Suprapubic skin (tissue), 4 donors: Measurements from ENCODE around the gene FH. TPM values are rescaled to one million over a fixed set of nuclear protein-coding genes. Genes with fewer than 3 reads are reported as not detected.

Experiments used
- DNase-seq, 2 donors: peaks; one replicate each; pipeline ENCODE4 v3.0.0-alpha.2; 2019; ENCODE audit warnings: low spot score in 2 of 2
- H3K27ac ChIP-seq: fragments of 200-600 bp; sonication (generic); one replicate; pipeline ENCODE4 v1.5.1; 2019
- H3K27me3 ChIP-seq: fragments of 200-600 bp; sonication (generic); one replicate; pipeline ENCODE4 v1.5.1; 2019
- H3K36me3 ChIP-seq: fragments of 200-600 bp; sonication (generic); one replicate; pipeline ENCODE4 v1.5.1; 2019
- H3K4me1 ChIP-seq: fragments of 200-600 bp; sonication (generic); one replicate; pipeline ENCODE4 v1.5.1; 2019
- H3K4me3 ChIP-seq: fragments of 200-600 bp; sonication (generic); one replicate; pipeline ENCODE4 v1.5.1; 2019; ENCODE audit warnings: mild to moderate bottlenecking
- H3K9me3 ChIP-seq: fragments of 200-600 bp; sonication (generic); one replicate; pipeline ENCODE4 v1.5.1; 2019
- CTCF ChIP-seq, 2 donors: fragments of 200-600 bp in 1 of 2; fragments of 450-650 bp in 1 of 2; sonication (generic) in 1 of 2; IDR thresholded peaks; one replicate each; pipeline ENCODE4 v1.5.1; 2016 to 2019; ENCODE audit warnings: antibody characterized with exemption in 2 of 2, mild to moderate bottlenecking in 1 of 2, moderate library complexity in 1 of 2
- EP300 ChIP-seq: sonication (generic); formaldehyde crosslinking; IDR thresholded peaks from one replicate; pipeline ENCODE4 v1.6.1; 2017; ENCODE audit warnings: antibody characterized with exemption
- POLR2A ChIP-seq, 2 donors: fragments of 450-650 bp; IDR thresholded peaks; one replicate each; pipeline ENCODE4 v1.6.1; 2017; ENCODE audit warnings: antibody characterized with exemption in 2 of 2, mild to moderate bottlenecking in 2 of 2, moderate library complexity in 2 of 2
- POLR2AphosphoS5 ChIP-seq, 3 donors: sonication (generic); formaldehyde crosslinking; IDR thresholded peaks; one replicate each; pipeline ENCODE4 v1.6.1; 2017; ENCODE audit warnings: antibody characterized with exemption in 3 of 3
- WGBS: methylation state at CpG from one replicate; pipeline ENCODE4 v1.1.5; 2018; 5-methylcytosine and 5-hydroxymethylcytosine counted together
- total RNA-seq, 4 donors: library from RNA; depleted of rRNA; stranded (reverse); fragments of >200 nt; gene quantifications; one replicate each; pipeline ENCODE4 v1.1.0, GENCODE V29; 2016

FH gene
- total RNA-seq, 4 donors from 2014 or later: 24.2 to 65.8 (median 51.2) TPM

GRCh38 chr1:241475671-241476070, 43.9 kb downstream of the FH start:
- H3K27me3 ChIP-seq: no peaks in the 10 kb centered on the region

GRCh38 chr1:241473026-241473425, 46.5 kb downstream of the FH start:
- no peak for TF ChIP-seq POLR2A (IDR thresholded peaks at IDR 0.05)
- no peak for TF ChIP-seq EP300
- TF ChIP-seq CTCF (IDR thresholded peaks at IDR 0.05): no peak
- TF ChIP-seq POLR2AphosphoS5 (IDR thresholded peaks at IDR 0.05): no peak
- no peaks in the 10 kb centered on the region for H3K9me3 ChIP-seq
- no peaks in the 10 kb centered on the region for H3K27me3 ChIP-seq
- no peak overlapping the region for H3K4me3 ChIP-seq
- DNase-seq: no peak
- no peaks in the 10 kb centered on the region for H3K4me1 ChIP-seq
- H3K36me3 ChIP-seq: no peaks in the 10 kb centered on the region
- no peak overlapping the region for H3K27ac ChIP-seq
- 40% methylated on average over 1 of the region's 1 CpG for WGBS

More at GRCh38 chr1:241475671-241476070, 43.9 kb downstream of the FH start:
- H3K36me3 ChIP-seq: no peaks in the 10 kb centered on the region
- no peaks in the 10 kb centered on the region for H3K9me3 ChIP-seq
- no peak overlapping the region for H3K4me3 ChIP-seq
- TF ChIP-seq CTCF (IDR thresholded peaks at IDR 0.05) (no peak), POLR2A (IDR thresholded peaks at IDR 0.05) (no peak), EP300 (no peak), POLR2AphosphoS5 (IDR thresholded peaks at IDR 0.05) (no peak)
- WGBS: 64% methylated on average over 1 of the region's 1 CpG
- H3K4me1 ChIP-seq: no peaks in the 10 kb centered on the region
- no peak for DNase-seq
- no peak overlapping the region for H3K27ac ChIP-seq

- no peaks in the 10 kb centered on the region for H3K36me3 ChIP-seq
- no peak overlapping the region for H3K27ac ChIP-seq
- H3K27me3 ChIP-seq: no peaks in the 10 kb centered on the region
- no peaks in the 10 kb centered on the region for H3K9me3 ChIP-seq
- no peaks in the 10 kb centered on the region for H3K4me1 ChIP-seq
- WGBS: 81% methylated on average over 5 of the region's 5 CpGs
- TF ChIP-seq EP300 (no peak), POLR2AphosphoS5 (IDR thresholded peaks at IDR 0.05) (no peak), POLR2A (IDR thresholded peaks at IDR 0.05) (no peak), CTCF (IDR thresholded peaks at IDR 0.05) (no peak)
- DNase-seq: no peak
- H3K4me3 ChIP-seq: no peak overlapping the region
Measured at GRCh38 chr1:241470908-241471590, 48.5 kb downstream of the FH start.

- H3K27me3 ChIP-seq: no peaks in the 10 kb centered on the region
- H3K4me1 ChIP-seq: no peaks in the 10 kb centered on the region
- no peak overlapping the region for H3K27ac ChIP-seq
- H3K36me3 ChIP-seq: no peaks in the 10 kb centered on the region
- no peak for TF ChIP-seq EP300
- TF ChIP-seq CTCF (IDR thresholded peaks at IDR 0.05): no peak
- TF ChIP-seq POLR2AphosphoS5 (IDR thresholded peaks at IDR 0.05): no peak
- TF ChIP-seq POLR2A (IDR thresholded peaks at IDR 0.05): no peak
- WGBS: 85% methylated on average over 3 of the region's 3 CpGs
- H3K9me3 ChIP-seq: no peaks in the 10 kb centered on the region
- H3K4me3 ChIP-seq: no peak overlapping the region
- no peak for DNase-seq
Measured at GRCh38 chr1:241470361-241470760, 49.2 kb downstream of the FH start.

- TF ChIP-seq POLR2A (IDR thresholded peaks at IDR 0.05): no peak
- no peak for TF ChIP-seq EP300
- TF ChIP-seq CTCF (IDR thresholded peaks at IDR 0.05): no peak
- no peak for TF ChIP-seq POLR2AphosphoS5 (IDR thresholded peaks at IDR 0.05)
- 92% methylated on average over 8 of the region's 8 CpGs for WGBS
Measured at GRCh38 chr1:241465673-241466072, 53.9 kb downstream of the FH start.

More at GRCh38 chr1:241465673-241466072, 53.9 kb downstream of the FH start:
- Histone ChIP-seq H3K27ac (no peak overlapping the region), H3K27me3 (no peaks in the 10 kb centered on the region), H3K4me1 (no peaks in the 10 kb centered on the region), H3K9me3 (no peaks in the 10 kb centered on the region), H3K36me3 (no peaks in the 10 kb centered on the region), H3K4me3 (no peak overlapping the region)
- no peak for DNase-seq
